ENCODE data around the gene ZNF396. TPM values are rescaled to one million over a fixed set of nuclear protein-coding genes. Genes with fewer than 3 reads are reported as not detected.
A peak's percentile ranks its signal among the peaks of the same experiment; 100 is the strongest.

Gene ZNF396
- total RNA-seq, 6 experiments from 2014 or later, result 0.62 to 1.9 (median 1.5) TPM

DNA sequence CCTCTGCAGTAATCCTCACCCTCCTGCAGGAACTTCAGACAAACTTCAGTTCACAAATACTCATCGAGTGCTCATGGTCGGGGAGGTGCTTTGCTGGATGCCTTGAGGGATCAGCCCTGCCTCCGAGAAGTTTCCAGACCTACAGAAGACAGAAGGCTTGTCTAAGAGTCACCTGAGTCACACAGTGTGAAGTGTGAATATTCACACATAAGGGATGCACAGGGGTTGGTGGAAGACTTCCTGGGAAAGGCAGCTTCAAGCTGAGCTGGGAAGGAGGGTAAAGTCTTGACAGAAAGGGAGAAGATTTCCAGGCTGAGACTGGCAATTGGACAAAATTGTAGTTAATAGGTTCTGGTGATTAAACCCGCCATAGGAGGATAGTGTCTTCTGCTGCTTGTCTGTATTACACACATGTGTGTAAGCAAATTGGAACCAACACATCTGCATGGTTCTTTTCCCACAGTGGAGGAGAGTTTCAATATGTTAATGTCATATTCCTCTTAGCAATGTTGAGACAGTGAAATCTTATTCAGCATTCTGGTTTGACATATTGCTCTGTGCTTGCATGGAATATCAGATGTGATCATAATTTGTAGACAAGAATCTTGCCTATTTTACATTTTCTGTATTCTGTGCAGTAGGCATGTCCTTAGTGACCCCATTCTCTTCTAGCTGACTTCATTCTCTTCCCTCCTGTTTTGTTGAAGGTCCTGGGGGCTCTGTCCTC lies 34.7 kb upstream of the ZNF396 start:
- intact Hi-C loops (cut with DNase I), result loop anchor here in 1 of 2 donors (10.0 kb wide), 1 partner anchor 103 kb away; no protein-coding TSS in a partner anchor
- Histone ChIP-seq H3K36me3 (no peaks in the 10 kb centered on the region), H3K4me1 (peaks cover 0 to 6% (median 0%) of the 10 kb centered on the region in 4 donors), H3K4me3 (no peak overlapping the region), H3K9me3 (no peaks in the 10 kb centered on the region), H3K27ac (no peak overlapping the region), H3K27me3 (no peaks in the 10 kb centered on the region)
- TF ChIP-seq, protein P1, sequence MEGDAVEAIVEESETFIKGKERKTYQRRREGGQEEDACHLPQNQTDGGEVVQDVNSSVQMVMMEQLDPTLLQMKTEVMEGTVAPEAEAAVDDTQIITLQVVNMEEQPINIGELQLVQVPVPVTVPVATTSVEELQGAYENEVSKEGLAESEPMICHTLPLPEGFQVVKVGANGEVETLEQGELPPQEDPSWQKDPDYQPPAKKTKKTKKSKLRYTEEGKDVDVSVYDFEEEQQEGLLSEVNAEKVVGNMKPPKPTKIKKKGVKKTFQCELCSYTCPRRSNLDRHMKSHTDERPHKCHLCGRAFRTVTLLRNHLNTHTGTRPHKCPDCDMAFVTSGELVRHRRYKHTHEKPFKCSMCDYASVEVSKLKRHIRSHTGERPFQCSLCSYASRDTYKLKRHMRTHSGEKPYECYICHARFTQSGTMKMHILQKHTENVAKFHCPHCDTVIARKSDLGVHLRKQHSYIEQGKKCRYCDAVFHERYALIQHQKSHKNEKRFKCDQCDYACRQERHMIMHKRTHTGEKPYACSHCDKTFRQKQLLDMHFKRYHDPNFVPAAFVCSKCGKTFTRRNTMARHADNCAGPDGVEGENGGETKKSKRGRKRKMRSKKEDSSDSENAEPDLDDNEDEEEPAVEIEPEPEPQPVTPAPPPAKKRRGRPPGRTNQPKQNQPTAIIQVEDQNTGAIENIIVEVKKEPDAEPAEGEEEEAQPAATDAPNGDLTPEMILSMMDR (IDR thresholded peaks at IDR 0.05), result no peak
- no peak for TF ChIP-seq POLR2A (IDR thresholded peaks at IDR 0.05)
- no peak for ATAC-seq
- no peak for DNase-seq
- 67% methylated on average over 1 of the region's 4 CpGs for WGBS (ENCODE audit: insufficient coverage, low coverage, low lambda C conversion rate, missing lambda C conversion rate)

DNA sequence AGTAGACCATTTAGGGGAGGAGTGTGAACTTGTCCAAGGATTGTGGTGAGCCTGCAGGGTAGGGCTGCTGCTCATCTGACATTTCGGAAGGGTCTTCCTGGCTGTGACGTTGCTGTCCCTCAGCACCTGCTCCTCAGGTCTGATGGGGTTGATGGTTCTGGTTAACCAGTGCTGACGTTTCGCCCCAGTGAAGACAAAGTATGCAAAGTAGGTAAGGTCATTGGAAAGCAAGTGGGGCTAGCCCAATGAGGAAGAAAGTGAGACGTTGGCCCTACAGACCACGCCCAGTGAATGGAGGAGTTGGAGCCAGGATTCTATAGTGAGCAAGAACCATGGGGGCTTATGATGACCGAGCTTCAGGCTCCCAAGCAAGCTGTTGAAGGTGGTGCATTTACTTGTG lies 33.4 kb upstream of the ZNF396 start:
- 84% methylated on average over 5 of the region's 7 CpGs for WGBS (ENCODE audit: insufficient coverage, low coverage, low lambda C conversion rate, missing lambda C conversion rate)
- no peaks in the 10 kb centered on the region for H3K36me3 ChIP-seq
- H3K9me3 ChIP-seq, result no peaks in the 10 kb centered on the region
- H3K27me3 ChIP-seq, result no peaks in the 10 kb centered on the region
- H3K27ac ChIP-seq, result no peak overlapping the region
- no peak overlapping the region for H3K4me3 ChIP-seq
- no peak for TF ChIP-seq POLR2A (IDR thresholded peaks at IDR 0.05)
- intact Hi-C loops (cut with DNase I), result loop anchor here in 1 of 2 donors (10.0 kb wide), 1 partner anchor 104 kb away; no protein-coding TSS in a partner anchor
- peaks cover 0 to 6% (median 0%) of the 10 kb centered on the region in 4 donors for H3K4me1 ChIP-seq
- ATAC-seq (no peak), DNase-seq (no peak)

DNA sequence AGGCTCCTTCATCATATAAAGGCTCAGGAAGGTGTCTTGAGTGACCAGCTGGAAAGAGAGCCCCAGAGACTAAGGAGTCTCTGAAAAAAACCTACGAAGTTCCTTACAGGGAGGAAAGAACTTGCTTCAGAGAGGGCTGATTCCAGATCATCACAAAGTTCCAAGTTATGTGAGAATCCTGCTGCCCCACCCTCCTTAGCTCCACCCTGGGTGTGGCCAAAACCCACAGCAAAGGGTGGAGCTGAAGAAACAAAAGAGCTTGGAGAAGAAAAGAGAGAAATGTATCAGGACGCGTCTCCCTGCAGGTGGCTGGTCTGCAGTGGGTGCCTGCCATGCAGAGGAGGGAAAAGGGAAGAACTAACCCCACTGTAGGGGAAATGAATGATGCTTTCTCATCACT lies 32.8 kb upstream of the ZNF396 start:
- Histone ChIP-seq H3K4me3 (no peak overlapping the region), H3K36me3 (no peaks in the 10 kb centered on the region), H3K27ac (no peak overlapping the region), H3K27me3 (no peaks in the 10 kb centered on the region), H3K9me3 (no peaks in the 10 kb centered on the region), H3K4me1 (peaks cover 0 to 6% (median 0%) of the 10 kb centered on the region in 4 donors)
- WGBS (ENCODE audit: insufficient coverage, low coverage, low lambda C conversion rate, missing lambda C conversion rate), result 50% methylated on average over 3 of the region's 3 CpGs
- no peak for DNase-seq
- intact Hi-C loops (cut with DNase I), result loop anchor here in 1 of 2 donors (10.0 kb wide), 1 partner anchor 105 kb away; no protein-coding TSS in a partner anchor
- peak in 1 of 4 donors; percentile 19 for ATAC-seq
- TF ChIP-seq POLR2A (IDR thresholded peaks at IDR 0.05), result no peak
- TF ChIP-seq, protein P1 (IDR thresholded peaks at IDR 0.05), result no peak

DNA sequence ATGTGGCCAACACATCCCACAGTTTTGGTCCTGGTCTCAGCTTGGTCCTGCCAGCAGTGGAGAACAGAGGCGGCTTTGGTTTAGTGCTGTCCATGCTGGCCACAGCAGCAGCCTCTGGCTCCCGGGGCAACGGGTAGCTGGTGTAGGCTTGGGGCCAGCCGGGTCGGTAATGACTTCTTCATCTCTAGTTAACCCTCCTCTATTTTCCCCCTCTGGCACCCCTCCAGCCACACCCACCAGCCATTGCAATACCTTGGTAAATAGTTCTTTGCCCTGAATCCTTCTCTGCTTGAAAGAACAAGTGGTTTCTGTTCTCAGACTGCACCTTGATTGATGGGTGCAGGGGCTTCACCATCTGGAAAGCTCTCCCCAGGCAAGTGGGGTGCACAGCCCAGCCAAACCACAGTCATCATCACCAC lies 31.7 kb upstream of the ZNF396 start:
- H3K4me1 ChIP-seq, result peaks cover 0 to 6% (median 0%) of the 10 kb centered on the region in 4 donors
- ATAC-seq (peak; percentile 15 to 41 (median 30)), DNase-seq (peak in 2 of 3 donors; percentile 30 to 60)
- H3K27me3 ChIP-seq, result no peaks in the 10 kb centered on the region
- intact Hi-C loops (cut with DNase I), result no loop called here
- no peaks in the 10 kb centered on the region for H3K36me3 ChIP-seq
- WGBS (ENCODE audit: insufficient coverage, low coverage, low lambda C conversion rate, missing lambda C conversion rate), result 26% methylated on average over 4 of the region's 5 CpGs
- H3K9me3 ChIP-seq, result no peaks in the 10 kb centered on the region
- TF ChIP-seq, protein P1 (IDR thresholded peaks at IDR 0.05), result no peak
- TF ChIP-seq POLR2A (IDR thresholded peaks at IDR 0.05), result no peak
- H3K4me3 ChIP-seq, result no peak overlapping the region
- H3K27ac ChIP-seq, result no peak overlapping the region

DNA sequence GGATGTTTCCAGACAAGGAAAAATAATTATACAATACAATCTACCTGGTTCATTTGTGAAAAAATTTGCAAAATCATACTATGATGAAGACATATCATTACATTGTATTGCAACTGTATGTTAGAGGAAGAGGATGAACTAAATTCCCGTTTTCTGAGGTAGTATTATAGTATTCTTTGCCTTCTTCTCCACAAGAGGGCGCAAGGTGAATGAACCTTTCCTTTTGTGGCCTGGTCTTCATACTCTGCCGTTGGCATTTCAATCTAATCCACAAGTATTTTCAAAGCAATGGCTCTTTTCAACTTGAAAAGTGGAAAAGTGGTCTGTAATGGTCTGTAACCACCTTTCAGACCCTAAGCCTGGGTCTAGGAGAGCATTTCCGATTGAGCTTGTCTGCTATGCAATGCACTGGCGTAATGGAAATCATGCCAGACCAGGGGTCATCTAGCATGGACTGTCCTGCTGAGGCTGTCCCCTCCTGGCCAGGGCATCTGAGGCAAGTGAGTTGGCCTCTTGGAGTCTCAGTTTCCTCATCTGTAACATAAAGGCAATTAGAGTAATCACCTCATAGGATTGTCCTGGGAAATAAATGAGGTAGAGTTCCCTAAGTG lies 30.8 kb upstream of the ZNF396 start:
- WGBS (ENCODE audit: insufficient coverage, low coverage, low lambda C conversion rate, missing lambda C conversion rate), result 26% methylated on average over 5 of the region's 5 CpGs
- TF ChIP-seq, protein P1 (IDR thresholded peaks at IDR 0.05), result peak; percentile 71 to 88 (median 81)
- no peak for TF ChIP-seq POLR2A (IDR thresholded peaks at IDR 0.05)
- intact Hi-C loops (cut with DNase I), result no loop called here
- H3K9me3 ChIP-seq, result peaks cover 0 to 3% (median 0%) of the 10 kb centered on the region in 4 donors
- ATAC-seq (peak; percentile 94 to 97 (median 96)), DNase-seq (peak in 1 of 3 donors; percentile 56)
- no peaks in the 10 kb centered on the region for H3K27me3 ChIP-seq
- no peak overlapping the region for H3K4me3 ChIP-seq
- H3K27ac ChIP-seq, result no peak overlapping the region
- H3K36me3 ChIP-seq, result no peaks in the 10 kb centered on the region
- H3K4me1 ChIP-seq, result peaks cover 0 to 6% (median 0%) of the 10 kb centered on the region in 4 donors
